Endothelial cell (in vitro differentiated cells): ENCODE data around the gene PCGF1. TPM values are rescaled to one million over a fixed set of nuclear protein-coding genes. Genes with fewer than 3 reads are reported as not detected.
A peak's percentile ranks its signal among the peaks of the same experiment; 100 is the strongest.
"Not testable (repeated sequence)": the region's sequence is repeated elsewhere in the genome, so short reads cannot be mapped to it uniquely, and the experiment has no call there.

Source experiments
- DNase-seq: peaks from one replicate; pipeline ENCODE4 v3.0.0; 2021; ENCODE audit warnings: low spot score
- H3K27ac Mint-ChIP-seq: one replicate; pipeline ENCODE4 v1.8.0; 2021; ENCODE audit warnings: mixed read lengths, inconsistent platforms; ENCODE audit not compliant: unreplicated experiment
- H3K27me3 Mint-ChIP-seq: one replicate; pipeline ENCODE4 v1.8.0; 2021; ENCODE audit warnings: mild to moderate bottlenecking, moderate library complexity, mixed read lengths, inconsistent platforms; ENCODE audit not compliant: unreplicated experiment
- H3K36me3 Mint-ChIP-seq: one replicate; pipeline ENCODE4 v1.8.0; 2021; ENCODE audit warnings: mild to moderate bottlenecking, low read depth, mixed read lengths, inconsistent platforms; ENCODE audit not compliant: unreplicated experiment
- H3K4me1 Mint-ChIP-seq: one replicate; pipeline ENCODE4 v1.8.0; 2021; ENCODE audit warnings: mild to moderate bottlenecking, mixed read lengths, inconsistent platforms; ENCODE audit not compliant: unreplicated experiment
- H3K4me3 Mint-ChIP-seq: one replicate; pipeline ENCODE4 v1.8.0; 2021; ENCODE audit warnings: mild to moderate bottlenecking, mixed read lengths, inconsistent platforms; ENCODE audit not compliant: unreplicated experiment
- H3K9me3 Mint-ChIP-seq: one replicate; pipeline ENCODE4 v1.8.0; 2021; ENCODE audit warnings: mixed read lengths, inconsistent platforms; ENCODE audit not compliant: unreplicated experiment
- total RNA-seq: library from RNA; stranded (reverse); fragmentation: NEBNext Ultra II Directional; extraction: Animal tissue kit (Norgen Biotek cat#: 25700); gene quantifications from one replicate; pipeline ENCODE4 v1.2.1, GENCODE V29; 2021; ENCODE audit not compliant: unreplicated experiment
- TF ChIP-seq, protein P1 (sequence below): fragments of 200-600 bp; sonication (generic); IDR thresholded peaks from one replicate; pipeline ENCODE4 v1.5.0; 2021; ENCODE audit warnings: antibody characterized with exemption; ENCODE audit not compliant: unreplicated experiment

The PCGF1 gene
- total RNA-seq, 1 donor from 2014 or later, result 13.5 TPM

- peaks cover 10% of the 10 kb centered on the region for H3K4me1 Mint-ChIP-seq
- H3K4me3 Mint-ChIP-seq, result peak overlapping the region; percentile 95
- H3K9me3 Mint-ChIP-seq, result no peaks in the 10 kb centered on the region
- H3K36me3 Mint-ChIP-seq, result peaks cover 19% of the 10 kb centered on the region
- H3K27me3 Mint-ChIP-seq, result peaks cover 8% of the 10 kb centered on the region
- H3K27ac Mint-ChIP-seq, result peak overlapping the region; percentile 97
- DNase-seq, result no peak
- TF ChIP-seq, protein P1, sequence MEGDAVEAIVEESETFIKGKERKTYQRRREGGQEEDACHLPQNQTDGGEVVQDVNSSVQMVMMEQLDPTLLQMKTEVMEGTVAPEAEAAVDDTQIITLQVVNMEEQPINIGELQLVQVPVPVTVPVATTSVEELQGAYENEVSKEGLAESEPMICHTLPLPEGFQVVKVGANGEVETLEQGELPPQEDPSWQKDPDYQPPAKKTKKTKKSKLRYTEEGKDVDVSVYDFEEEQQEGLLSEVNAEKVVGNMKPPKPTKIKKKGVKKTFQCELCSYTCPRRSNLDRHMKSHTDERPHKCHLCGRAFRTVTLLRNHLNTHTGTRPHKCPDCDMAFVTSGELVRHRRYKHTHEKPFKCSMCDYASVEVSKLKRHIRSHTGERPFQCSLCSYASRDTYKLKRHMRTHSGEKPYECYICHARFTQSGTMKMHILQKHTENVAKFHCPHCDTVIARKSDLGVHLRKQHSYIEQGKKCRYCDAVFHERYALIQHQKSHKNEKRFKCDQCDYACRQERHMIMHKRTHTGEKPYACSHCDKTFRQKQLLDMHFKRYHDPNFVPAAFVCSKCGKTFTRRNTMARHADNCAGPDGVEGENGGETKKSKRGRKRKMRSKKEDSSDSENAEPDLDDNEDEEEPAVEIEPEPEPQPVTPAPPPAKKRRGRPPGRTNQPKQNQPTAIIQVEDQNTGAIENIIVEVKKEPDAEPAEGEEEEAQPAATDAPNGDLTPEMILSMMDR, result no peak
Measured at GRCh38 chr2:74471332-74472065, 36.0 kb downstream of the PCGF1 start.

- peaks cover 17% of the 10 kb centered on the region for H3K36me3 Mint-ChIP-seq
- not testable (repeated sequence) for H3K27ac Mint-ChIP-seq, H3K9me3 Mint-ChIP-seq, H3K27me3 Mint-ChIP-seq, DNase-seq
- peaks cover 10% of the 10 kb centered on the region for H3K4me1 Mint-ChIP-seq
- peak overlapping the region; percentile 66 for H3K4me3 Mint-ChIP-seq
Measured at GRCh38 chr2:74470742-74471141, 36.8 kb downstream of the PCGF1 start.

DNA sequence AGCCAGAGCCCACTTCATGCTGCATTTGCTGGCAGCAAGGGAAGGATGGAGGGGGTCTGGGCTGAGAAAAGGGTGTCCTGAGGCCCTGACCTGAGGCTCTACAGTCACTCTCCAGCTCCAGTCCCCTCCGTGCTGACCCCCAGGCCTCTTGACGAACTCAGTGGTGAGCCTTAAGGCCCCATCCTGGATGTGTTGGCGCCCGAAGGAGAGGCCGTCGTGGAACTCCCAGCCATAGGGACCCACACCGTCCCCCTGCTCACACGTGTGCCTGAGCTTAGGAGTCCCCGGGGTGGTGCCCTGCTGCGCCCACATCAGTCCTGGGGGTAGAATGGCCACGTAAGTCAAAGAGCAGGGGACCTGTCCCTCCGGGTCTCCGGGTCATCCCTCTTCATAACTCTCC is 43.1 kb downstream of the PCGF1 start:
- peaks cover 9% of the 10 kb centered on the region for H3K36me3 Mint-ChIP-seq
- no peaks in the 10 kb centered on the region for H3K9me3 Mint-ChIP-seq
- no peak for DNase-seq
- TF ChIP-seq, protein P1, result no peak
- peaks cover 15% of the 10 kb centered on the region for H3K4me1 Mint-ChIP-seq
- H3K27me3 Mint-ChIP-seq, result peaks cover 14% of the 10 kb centered on the region
- no peak overlapping the region for H3K27ac Mint-ChIP-seq
- peak overlapping the region; percentile 90 for H3K4me3 Mint-ChIP-seq

- DNase-seq, result no peak
- H3K27me3 Mint-ChIP-seq, result peaks cover 18% of the 10 kb centered on the region
- H3K4me1 Mint-ChIP-seq, result peaks cover 27% of the 10 kb centered on the region
- H3K4me3 Mint-ChIP-seq, result no peak overlapping the region
- H3K9me3 Mint-ChIP-seq, result no peaks in the 10 kb centered on the region
- no peak overlapping the region for H3K27ac Mint-ChIP-seq
- peaks cover 9% of the 10 kb centered on the region for H3K36me3 Mint-ChIP-seq
- TF ChIP-seq, protein P1, result no peak
Measured at GRCh38 chr2:74462786-74463105, 44.7 kb downstream of the PCGF1 start.

DNA sequence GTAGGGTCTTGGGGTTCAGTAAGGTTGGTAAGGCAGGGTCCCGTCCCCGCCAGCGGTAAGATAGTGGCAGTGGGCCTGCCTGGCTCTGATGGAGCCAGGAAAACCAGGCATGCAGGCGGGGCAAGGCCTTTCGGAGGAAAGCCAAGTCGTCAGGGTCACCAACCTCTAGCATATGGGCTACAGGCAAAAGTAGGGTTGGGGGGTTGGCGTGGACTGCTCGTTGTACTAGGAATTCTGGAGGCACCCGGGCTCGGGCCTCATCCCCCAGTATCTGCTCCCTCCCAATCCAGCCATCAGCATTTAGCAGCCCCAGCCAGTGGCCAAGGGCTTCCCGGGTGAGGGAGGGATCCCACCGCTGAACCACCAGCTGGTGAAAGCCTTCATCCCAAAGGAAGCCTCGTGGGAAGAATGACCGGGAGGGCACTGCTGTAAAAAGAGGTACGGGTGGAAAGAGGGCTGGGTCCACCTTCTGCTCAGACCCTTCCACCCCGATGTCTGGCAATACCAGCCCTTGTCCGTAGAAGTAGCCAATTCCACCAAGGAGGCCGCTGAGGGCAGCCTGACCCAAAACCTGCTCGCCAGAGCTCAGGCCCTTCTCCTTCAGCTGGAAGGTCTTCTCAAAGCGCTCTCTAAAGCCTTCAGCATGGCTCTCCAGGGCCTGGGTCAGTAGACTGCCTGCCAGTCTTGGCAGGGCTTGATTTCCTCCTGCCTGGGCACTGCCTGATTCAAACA is 45.3 kb downstream of the PCGF1 start:
- H3K9me3 Mint-ChIP-seq, result no peaks in the 10 kb centered on the region
- DNase-seq, result no peak
- peaks cover 18% of the 10 kb centered on the region for H3K27me3 Mint-ChIP-seq
- H3K4me3 Mint-ChIP-seq, result no peak overlapping the region
- H3K36me3 Mint-ChIP-seq, result peaks cover 9% of the 10 kb centered on the region
- TF ChIP-seq, protein P1, result no peak
- no peak overlapping the region for H3K27ac Mint-ChIP-seq
- peaks cover 27% of the 10 kb centered on the region for H3K4me1 Mint-ChIP-seq
